BLaER1 treated with 17β-estradiol and CSF1 and Interleukin-3, amounts not matched to agents 10 nM and 100 nM (cell line): ENCODE measurements around the gene LAT.
"Not testable (repeated sequence)": the region's sequence is repeated elsewhere in the genome, so short reads cannot be mapped to it uniquely, and the experiment has no call there.

ENCODE experiments used
- H3K27ac ChIP-seq, 11 experiments: shearing (Covaris generic); formaldehyde crosslinking; 2 replicates each; pipeline ENCODE4 v1.8.1; 2022
- H3K27me3 ChIP-seq, 11 experiments: shearing (Covaris generic); formaldehyde crosslinking; 2 replicates each; pipeline ENCODE4 v1.8.1; 2022
- H3K36me3 ChIP-seq, 11 experiments: shearing (Covaris generic); formaldehyde crosslinking; 2 replicates each; pipeline ENCODE4 v1.8.1; 2022
- H3K4me1 ChIP-seq, 10 experiments: shearing (Covaris generic); formaldehyde crosslinking; 2 replicates each; pipeline ENCODE4 v1.8.1; 2022
- H3K4me2 ChIP-seq, 11 experiments: shearing (Covaris generic); formaldehyde crosslinking; 2 replicates each; pipeline ENCODE4 v1.8.1; 2022
- H3K4me3 ChIP-seq, 10 experiments: shearing (Covaris generic); formaldehyde crosslinking; 2 replicates each; pipeline ENCODE4 v1.8.1; 2022
- H3K9ac ChIP-seq, 11 experiments: shearing (Covaris generic); formaldehyde crosslinking; 2 replicates each; pipeline ENCODE4 v1.8.1; 2022
- H3K9me3 ChIP-seq, 11 experiments: shearing (Covaris generic); formaldehyde crosslinking; replicated peaks in 1 of 11; 2 replicates each; pipeline ENCODE4 v1.8.1; 2022
- H4K20me1 ChIP-seq, 11 experiments: shearing (Covaris generic); formaldehyde crosslinking; 2 replicates each; pipeline ENCODE4 v1.8.1; 2022
- Cebpa-rat ChIP-seq, 11 experiments: shearing (Covaris generic); IDR thresholded peaks; 2 replicates each; pipeline ENCODE4 v1.8.1; 2022

Gene LAT

GRCh38 chr16:28984619-28985135 is at the start of gene LAT:
Gene LAT, plus strand, starts transcription at chr16:28985052. Its CDS starts 366 bp downstream, at chr16:28985418.
- Histone ChIP-seq H3K27ac (peak within 1 kb of the TSS in 10 of 11 experiments; percentile 52 to 73 (median 64); a peak in 20 of 22 replicates), H3K9me3 (peaks cover 12 to 29% (median 21%) of the 10 kb centered on the region in 11 experiments), H3K4me3 (peak within 1 kb of the TSS; percentile 38 to 64 (median 49); a peak in 19 of 20 replicates), H4K20me1 (peaks cover 2 to 41% (median 20%) of the 10 kb centered on the region in 11 experiments; a peak in 16 of 22 replicates), H3K27me3 (no peaks in the 10 kb centered on the region), H3K4me1 (peaks cover 41 to 61% (median 54%) of the 10 kb centered on the region in 10 experiments), H3K9ac (peak within 1 kb of the TSS; percentile 48 to 73 (median 65); a peak in 21 of 22 replicates), H3K36me3 (peaks cover 35 to 85% (median 57%) of the 10 kb centered on the region in 11 experiments), H3K4me2 (peak within 1 kb of the TSS; percentile 85 to 100 (median 96))
- no peak for TF ChIP-seq Cebpa-rat (IDR thresholded peaks at IDR 0.05)

- H3K4me3 ChIP-seq = 0 out of 20 replicates have a peak overlapping the region, but pooled peaks of 1 of the 10 experiments have one; percentile 31
These were observed 49.5 kb upstream of the LAT start for GRCh38 chr16:28935346-28935745.

GRCh38 chr16:28935924-28936783 is 48.7 kb upstream of the LAT start:
- peaks cover 0 to 6% (median 0%) of the 10 kb centered on the region in 11 experiments; a peak in 2 of 22 replicates for H3K9me3 ChIP-seq
- H3K27ac ChIP-seq = peak overlapping the region in 8 of 11 experiments; percentile 4 to 60 (median 36); a peak in 12 of 22 replicates
- no peak for TF ChIP-seq Cebpa-rat (IDR thresholded peaks at IDR 0.05)
- peak overlapping the region; percentile 43 to 98 (median 89) for H3K4me2 ChIP-seq
- H3K4me3 ChIP-seq = peak overlapping the region in 5 of 10 experiments; percentile 4 to 27 (median 26); a peak in 4 of 20 replicates
- H3K27me3 ChIP-seq = no peaks in the 10 kb centered on the region
- H4K20me1 ChIP-seq = peaks cover 0 to 41% (median 10%) of the 10 kb centered on the region in 11 experiments; a peak in 12 of 22 replicates
- H3K4me1 ChIP-seq = peaks cover 39 to 62% (median 47%) of the 10 kb centered on the region in 10 experiments
- H3K36me3 ChIP-seq = peaks cover 0 to 75% (median 65%) of the 10 kb centered on the region in 11 experiments; a peak in 19 of 22 replicates
- peak overlapping the region in 2 of 11 experiments; percentile 15 to 18; a peak in 2 of 22 replicates for H3K9ac ChIP-seq

More at GRCh38 chr16:28935346-28935745, 49.5 kb upstream of the LAT start:
- Histone ChIP-seq H3K27ac (peak overlapping the region in 5 of 11 experiments; percentile 30 to 60 (median 41); a peak in 7 of 22 replicates), H4K20me1 (peaks cover 0 to 41% (median 10%) of the 10 kb centered on the region in 11 experiments; a peak in 12 of 22 replicates), H3K4me2 (peak overlapping the region in 10 of 11 experiments; percentile 43 to 98 (median 90); a peak in 20 of 22 replicates), H3K9me3 (peaks cover 0 to 6% (median 0%) of the 10 kb centered on the region in 11 experiments; a peak in 2 of 22 replicates), H3K36me3 (peaks cover 0 to 73% (median 65%) of the 10 kb centered on the region in 11 experiments; a peak in 19 of 22 replicates), H3K4me1 (peaks cover 47 to 71% (median 55%) of the 10 kb centered on the region in 10 experiments), H3K9ac (peak overlapping the region in 1 of 11 experiments; percentile 18; a peak in 1 of 22 replicates), H3K27me3 (no peaks in the 10 kb centered on the region)
- no peak for TF ChIP-seq Cebpa-rat (IDR thresholded peaks at IDR 0.05)

- Histone ChIP-seq H3K27me3 (no peaks in the 10 kb centered on the region), H3K36me3 (peaks cover 0 to 75% (median 65%) of the 10 kb centered on the region in 11 experiments; a peak in 19 of 22 replicates), H3K4me1 (peaks cover 33 to 56% (median 42%) of the 10 kb centered on the region in 10 experiments), H3K27ac (peak overlapping the region in 3 of 11 experiments; percentile 36 to 60 (median 36); a peak in 5 of 22 replicates), H3K4me3 (no peak overlapping the region), H4K20me1 (peaks cover 0 to 41% (median 10%) of the 10 kb centered on the region in 11 experiments; a peak in 12 of 22 replicates), H3K9me3 (peaks cover 0 to 6% (median 0%) of the 10 kb centered on the region in 11 experiments; a peak in 2 of 22 replicates), H3K4me2 (peak overlapping the region in 7 of 11 experiments; percentile 43 to 98 (median 78); a peak in 11 of 22 replicates), H3K9ac (no peak overlapping the region)
- no peak for TF ChIP-seq Cebpa-rat (IDR thresholded peaks at IDR 0.05)
These were observed 48.1 kb upstream of the LAT start for GRCh38 chr16:28936784-28937155.

- peaks cover 0 to 75% (median 65%) of the 10 kb centered on the region in 11 experiments; a peak in 19 of 22 replicates for H3K36me3 ChIP-seq
- peaks cover 0 to 41% (median 10%) of the 10 kb centered on the region in 11 experiments; a peak in 12 of 22 replicates for H4K20me1 ChIP-seq
These were observed 47.5 kb upstream of the LAT start for GRCh38 chr16:28937222-28937876.

GRCh38 chr16:28938721-28939120 is 46.1 kb upstream of the LAT start:
- Histone ChIP-seq H4K20me1 (peaks cover 0 to 41% (median 10%) of the 10 kb centered on the region in 11 experiments; a peak in 12 of 22 replicates), H3K4me1 (peaks cover 19 to 45% (median 38%) of the 10 kb centered on the region in 10 experiments), H3K9ac (0 out of 22 replicates have a peak overlapping the region, but pooled peaks of 1 of the 11 experiments have one; percentile 5), H3K4me2 (no peak overlapping the region), H3K27ac (no peak overlapping the region), H3K36me3 (peaks cover 0 to 69% (median 59%) of the 10 kb centered on the region in 11 experiments; a peak in 19 of 22 replicates), H3K27me3 (no peaks in the 10 kb centered on the region), H3K4me3 (no peak overlapping the region), H3K9me3 (peaks cover 0 to 6% (median 0%) of the 10 kb centered on the region in 11 experiments; a peak in 2 of 22 replicates)
- no peak for TF ChIP-seq Cebpa-rat (IDR thresholded peaks at IDR 0.05)

More at GRCh38 chr16:28937222-28937876, 47.5 kb upstream of the LAT start:
- Histone ChIP-seq H3K4me1 (peaks cover 27 to 52% (median 41%) of the 10 kb centered on the region in 10 experiments), H3K27me3 (no peaks in the 10 kb centered on the region), H3K9me3 (peaks cover 0 to 6% (median 0%) of the 10 kb centered on the region in 11 experiments; a peak in 2 of 22 replicates), H3K4me3 (no peak overlapping the region), H3K27ac (peak overlapping the region in 1 of 11 experiments; percentile 17; a peak in 1 of 22 replicates), H3K9ac (peak overlapping the region in 1 of 11 experiments; percentile 24; a peak in 1 of 22 replicates), H3K4me2 (0 out of 22 replicates have a peak overlapping the region, but pooled peaks of 1 of the 11 experiments have one; percentile 91)
- no peak for TF ChIP-seq Cebpa-rat (IDR thresholded peaks at IDR 0.05)

GRCh38 chr16:28939825-28940224 is 45.0 kb upstream of the LAT start:
- not testable (repeated sequence) for H3K27me3 ChIP-seq, H3K4me3 ChIP-seq, H3K4me2 ChIP-seq, H3K9me3 ChIP-seq, H3K27ac ChIP-seq, H3K9ac ChIP-seq
- peaks cover 0 to 33% (median 10%) of the 10 kb centered on the region in 11 experiments; a peak in 12 of 22 replicates for H4K20me1 ChIP-seq
- peaks cover 0 to 58% (median 50%) of the 10 kb centered on the region in 11 experiments; a peak in 19 of 22 replicates for H3K36me3 ChIP-seq
- peaks cover 29 to 45% (median 38%) of the 10 kb centered on the region in 10 experiments for H3K4me1 ChIP-seq
